ENCODE measurements around the gene APBB3.
"Not testable (repeated sequence)": the region's sequence is repeated elsewhere in the genome, so short reads cannot be mapped to it uniquely, and the experiment has no call there.

Gene APBB3

DNA sequence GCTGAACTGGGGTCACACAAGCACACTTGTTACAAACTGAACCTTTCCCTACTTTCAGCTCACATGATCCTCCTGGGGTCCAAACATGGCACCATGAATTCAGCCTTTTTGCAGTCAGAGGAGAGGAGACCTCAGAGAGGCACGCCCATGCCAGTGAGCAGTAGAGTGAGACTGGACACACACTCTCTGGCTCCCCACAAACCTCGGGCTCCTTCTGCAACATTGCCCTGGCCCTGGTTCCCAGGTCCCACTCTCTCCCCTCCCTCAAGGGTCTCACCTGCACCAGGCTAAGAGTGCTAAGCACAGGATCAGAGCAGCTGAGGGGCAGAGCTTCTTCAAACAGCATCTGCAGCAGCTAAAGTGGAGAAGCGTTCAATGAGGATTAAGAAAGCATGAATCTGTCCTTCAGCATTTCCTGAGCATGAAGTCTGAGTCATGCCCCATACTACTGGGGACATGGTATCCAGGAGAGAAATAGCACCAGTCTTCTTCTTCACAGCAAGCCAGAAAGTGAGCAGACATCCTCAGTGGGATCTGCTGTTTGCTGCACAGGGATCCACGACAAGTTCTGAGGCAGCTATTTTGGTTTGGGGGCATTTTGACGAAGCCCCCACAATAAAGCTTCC, 27.5 kb upstream of the APBB3 start:
- Histone ChIP-seq H3K9ac (ENCODE audit: insufficient read length, low read depth) (no peak overlapping the region), H3K36me3 (ENCODE audit: insufficient read depth, insufficient read length, low read length) (peaks cover 12% of the 10 kb centered on the region), H3K4me3 (ENCODE audit: insufficient read length, low read depth) (no peak overlapping the region), H3K27me3 (ENCODE audit: insufficient read depth, insufficient read length) (no peaks in the 10 kb centered on the region), H3K4me1 (ENCODE audit: insufficient read depth, insufficient read length) (peaks cover 3% of the 10 kb centered on the region), H3K9me3 (ENCODE audit: insufficient read depth, low read length) (no peaks in the 10 kb centered on the region)
- DNase-seq (ENCODE audit: low read depth, low spot score) = no peak
- TF ChIP-seq SUZ12 (IDR thresholded peaks at IDR 0.05; ENCODE audit: extremely low read depth, insufficient read depth, insufficient read length) (no peak), YY1 (IDR thresholded peaks at IDR 0.05; ENCODE audit: insufficient read depth, insufficient read length) (no peak), ZNF274 (IDR thresholded peaks at IDR 0.05; ENCODE audit: low read depth, low read length) (no peak)

GRCh38 chr5:140590861-140591260, 26.5 kb upstream of the APBB3 start:
- H3K4me1 ChIP-seq (ENCODE audit: insufficient read depth, insufficient read length) = peaks cover 3% of the 10 kb centered on the region
- H3K36me3 ChIP-seq (ENCODE audit: insufficient read depth, insufficient read length, low read length) = peaks cover 16% of the 10 kb centered on the region
- TF ChIP-seq SUZ12 (IDR thresholded peaks at IDR 0.05; ENCODE audit: extremely low read depth, insufficient read depth, insufficient read length) = no peak
- TF ChIP-seq YY1 (IDR thresholded peaks at IDR 0.05; ENCODE audit: insufficient read depth, insufficient read length) = no peak
- TF ChIP-seq ZNF274 (IDR thresholded peaks at IDR 0.05; ENCODE audit: low read depth, low read length) = no peak
- no peak overlapping the region for H3K9ac ChIP-seq (ENCODE audit: insufficient read length, low read depth)
- H3K27me3 ChIP-seq (ENCODE audit: insufficient read depth, insufficient read length) = no peaks in the 10 kb centered on the region
- no peak for DNase-seq (ENCODE audit: low read depth, low spot score)
- no peak overlapping the region for H3K4me3 ChIP-seq (ENCODE audit: insufficient read length, low read depth)
- H3K9me3 ChIP-seq (ENCODE audit: insufficient read depth, low read length) = no peaks in the 10 kb centered on the region

- TF ChIP-seq YY1 (IDR thresholded peaks at IDR 0.05; ENCODE audit: insufficient read depth, insufficient read length) (no peak), SUZ12 (IDR thresholded peaks at IDR 0.05; ENCODE audit: extremely low read depth, insufficient read depth, insufficient read length) (no peak), ZNF274 (IDR thresholded peaks at IDR 0.05; ENCODE audit: low read depth, low read length) (no peak)
- Histone ChIP-seq H3K9ac (ENCODE audit: insufficient read length, low read depth) (no peak overlapping the region), H3K27me3 (ENCODE audit: insufficient read depth, insufficient read length) (no peaks in the 10 kb centered on the region), H3K4me3 (ENCODE audit: insufficient read length, low read depth) (no peak overlapping the region), H3K9me3 (ENCODE audit: insufficient read depth, low read length) (0 out of 2 replicates have a peak, but pooled peaks cover 5% of the 10 kb centered on the region), H3K4me1 (ENCODE audit: insufficient read depth, insufficient read length) (no peaks in the 10 kb centered on the region), H3K36me3 (ENCODE audit: insufficient read depth, insufficient read length, low read length) (peaks cover 18% of the 10 kb centered on the region)
- no peak for DNase-seq (ENCODE audit: low read depth, low spot score)
These were observed 24.1 kb upstream of the APBB3 start for GRCh38 chr5:140588311-140589070.

DNA sequence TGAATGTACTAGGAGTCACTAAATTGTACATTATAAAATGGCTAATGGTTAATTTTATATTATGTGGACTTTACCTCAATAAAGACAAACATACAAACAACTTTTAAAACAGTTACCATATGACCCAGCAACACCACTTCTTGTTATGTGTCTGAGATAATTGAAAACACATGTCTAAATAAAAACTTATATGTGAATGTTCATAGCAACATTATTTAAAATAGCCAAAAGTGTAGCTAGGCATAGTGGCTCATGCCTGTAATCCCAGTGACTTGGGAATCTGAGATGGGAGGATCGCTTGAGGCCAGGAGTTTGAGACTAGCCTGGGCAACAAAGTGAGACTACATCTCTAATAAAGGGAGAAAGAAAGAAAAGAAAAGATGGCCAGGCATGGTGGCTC, 23.1 kb upstream of the APBB3 start:
- no peak overlapping the region for H3K4me3 ChIP-seq (ENCODE audit: insufficient read length, low read depth)
- H3K4me1 ChIP-seq (ENCODE audit: insufficient read depth, insufficient read length) = no peaks in the 10 kb centered on the region
- H3K27me3 ChIP-seq (ENCODE audit: insufficient read depth, insufficient read length) = no peaks in the 10 kb centered on the region
- peaks cover 18% of the 10 kb centered on the region for H3K36me3 ChIP-seq (ENCODE audit: insufficient read depth, insufficient read length, low read length)
- DNase-seq (ENCODE audit: low read depth, low spot score) = no peak
- 0 out of 2 replicates have a peak, but pooled peaks cover 6% of the 10 kb centered on the region for H3K9me3 ChIP-seq (ENCODE audit: insufficient read depth, low read length)
- TF ChIP-seq YY1 (IDR thresholded peaks at IDR 0.05; ENCODE audit: insufficient read depth, insufficient read length) = no peak
- TF ChIP-seq SUZ12 (IDR thresholded peaks at IDR 0.05; ENCODE audit: extremely low read depth, insufficient read depth, insufficient read length) = no peak
- no peak for TF ChIP-seq ZNF274 (IDR thresholded peaks at IDR 0.05; ENCODE audit: low read depth, low read length)
- H3K9ac ChIP-seq (ENCODE audit: insufficient read length, low read depth) = no peak overlapping the region

- H3K9ac ChIP-seq (ENCODE audit: insufficient read length, low read depth); H3K9me3 ChIP-seq (ENCODE audit: insufficient read depth, low read length); DNase-seq (ENCODE audit: low read depth, low spot score); H3K4me3 ChIP-seq (ENCODE audit: insufficient read length, low read depth); H3K36me3 ChIP-seq (ENCODE audit: insufficient read depth, insufficient read length, low read length); H3K27me3 ChIP-seq (ENCODE audit: insufficient read depth, insufficient read length); H3K4me1 ChIP-seq (ENCODE audit: insufficient read depth, insufficient read length): not testable (repeated sequence)
These were observed 14.9 kb upstream of the APBB3 start for GRCh38 chr5:140579188-140579747.

DNA sequence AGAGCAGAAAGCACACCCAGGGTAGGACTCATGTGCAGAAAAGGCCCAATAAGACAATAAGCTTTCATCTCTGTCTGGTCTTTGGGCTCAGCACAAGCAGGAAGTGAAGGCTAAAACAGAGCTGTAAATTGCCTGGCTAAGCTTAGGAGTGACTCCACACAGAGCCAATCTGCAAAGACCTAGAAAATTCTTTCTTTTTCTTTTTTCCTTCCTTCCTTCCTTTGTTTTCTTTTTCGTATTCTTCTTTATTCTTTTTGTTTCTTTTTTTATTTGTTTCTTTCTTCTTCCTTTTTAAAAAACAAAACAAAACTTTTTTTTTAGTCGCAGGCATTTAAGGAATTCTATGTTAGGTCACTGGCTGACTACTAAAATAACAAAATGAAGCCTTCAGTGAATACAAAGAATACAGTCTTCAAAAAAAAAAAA, 12.4 kb upstream of the APBB3 start:
- TF ChIP-seq YY1 (IDR thresholded peaks at IDR 0.05; ENCODE audit: insufficient read depth, insufficient read length) (no peak), SUZ12 (IDR thresholded peaks at IDR 0.05; ENCODE audit: extremely low read depth, insufficient read depth, insufficient read length) (no peak), ZNF274 (IDR thresholded peaks at IDR 0.05; ENCODE audit: low read depth, low read length) (no peak)
- Histone ChIP-seq H3K9me3 (ENCODE audit: insufficient read depth, low read length) (no peaks in the 10 kb centered on the region), H3K4me1 (ENCODE audit: insufficient read depth, insufficient read length) (peaks cover 2% of the 10 kb centered on the region), H3K9ac (ENCODE audit: insufficient read length, low read depth) (no peak overlapping the region), H3K27me3 (ENCODE audit: insufficient read depth, insufficient read length) (no peaks in the 10 kb centered on the region), H3K36me3 (ENCODE audit: insufficient read depth, insufficient read length, low read length) (no peaks in the 10 kb centered on the region), H3K4me3 (ENCODE audit: insufficient read length, low read depth) (no peak overlapping the region)
- no peak for DNase-seq (ENCODE audit: low read depth, low spot score)

DNA sequence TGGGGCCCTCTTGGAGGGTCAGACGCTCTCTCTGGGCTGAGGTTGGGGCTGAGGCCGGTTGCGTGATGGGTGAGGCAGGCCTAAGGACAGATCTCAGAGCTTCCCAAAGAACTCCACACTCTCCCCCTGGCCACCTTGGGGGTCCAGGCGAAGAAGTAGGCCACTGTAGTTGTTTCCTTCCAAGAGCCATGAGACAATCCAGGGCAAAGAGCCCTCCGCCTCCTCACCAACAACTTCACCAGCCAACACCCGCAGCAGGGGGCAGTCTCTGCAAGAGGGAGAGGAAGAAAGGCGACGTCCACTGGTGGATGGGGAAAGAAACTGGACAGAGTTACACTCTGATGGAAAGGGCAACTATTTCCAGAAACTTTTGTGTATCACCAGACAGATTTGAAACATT, 10.9 kb upstream of the APBB3 start:
- peaks cover 3% of the 10 kb centered on the region for H3K36me3 ChIP-seq (ENCODE audit: insufficient read depth, insufficient read length, low read length)
- no peaks in the 10 kb centered on the region for H3K9me3 ChIP-seq (ENCODE audit: insufficient read depth, low read length)
- peaks cover 2% of the 10 kb centered on the region for H3K4me1 ChIP-seq (ENCODE audit: insufficient read depth, insufficient read length)
- TF ChIP-seq YY1 (IDR thresholded peaks at IDR 0.05; ENCODE audit: insufficient read depth, insufficient read length) = no peak
- TF ChIP-seq SUZ12 (IDR thresholded peaks at IDR 0.05; ENCODE audit: extremely low read depth, insufficient read depth, insufficient read length) = no peak
- no peak for TF ChIP-seq ZNF274 (IDR thresholded peaks at IDR 0.05; ENCODE audit: low read depth, low read length)
- DNase-seq (ENCODE audit: low read depth, low spot score) = no peak
- H3K27me3 ChIP-seq (ENCODE audit: insufficient read depth, insufficient read length) = no peaks in the 10 kb centered on the region
- no peak overlapping the region for H3K9ac ChIP-seq (ENCODE audit: insufficient read length, low read depth)
- H3K4me3 ChIP-seq (ENCODE audit: insufficient read length, low read depth) = no peak overlapping the region

Measured in NT2/D1 (cell line).